ENCODE data around the gene TRIM17. TPM values are rescaled to one million over a fixed set of nuclear protein-coding genes. Genes with fewer than 3 reads are reported as not detected.

TRIM17 gene
- total and polyA plus RNA-seq, 2 of the 8 experiments (the other 6 are each of a cell fraction or from before 2014, with no cell fraction given): 1.1 to 2.2 TPM

DNA sequence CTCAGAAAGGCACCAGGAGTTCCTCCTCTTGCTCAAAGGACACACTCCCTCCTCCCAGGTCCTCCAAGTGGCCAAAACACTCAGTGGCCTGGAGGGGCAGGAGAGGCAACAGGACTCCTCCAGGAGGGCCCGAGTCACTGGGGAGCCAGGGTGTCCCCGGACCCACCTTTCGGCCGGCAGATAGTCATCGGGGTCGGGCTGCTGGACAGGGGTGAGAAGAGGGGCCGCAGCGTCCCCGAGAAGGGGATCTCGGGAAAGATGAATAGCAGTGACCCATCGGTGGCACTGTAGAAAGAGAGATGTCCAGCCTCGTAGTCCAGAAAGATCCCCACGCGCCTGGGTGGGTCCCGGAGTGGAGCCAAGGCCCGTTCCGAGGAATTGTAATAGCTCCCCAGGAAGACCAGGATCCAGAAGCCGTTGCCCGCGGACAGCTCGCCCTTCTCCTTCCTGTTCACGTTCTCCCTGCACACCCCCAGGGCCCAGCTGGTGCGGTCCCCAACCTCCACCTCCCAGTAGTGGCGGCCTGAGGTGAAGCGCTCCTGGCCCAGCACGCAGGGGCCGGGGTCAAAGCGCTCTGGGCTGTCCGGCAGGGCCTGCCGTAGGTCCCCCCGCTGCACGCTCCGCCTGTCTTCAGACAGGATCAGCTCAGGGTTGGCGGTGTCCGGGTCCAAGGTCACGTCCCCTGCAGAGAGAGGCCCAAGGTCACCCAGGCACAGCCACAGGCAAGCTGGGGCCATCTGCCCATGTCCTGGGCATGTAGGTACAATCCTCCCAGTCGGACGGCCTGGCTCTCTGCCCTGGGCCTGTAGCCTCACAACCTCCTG, 21.9 kb downstream of the TRIM17 start:
- no peak overlapping the region for H3K4me2 ChIP-seq (ENCODE audit: insufficient read depth in 1 of 2, low read depth in 2 of 2, low read length in 2 of 2)
- H3K14ac ChIP-seq (ENCODE audit: insufficient read length): no peak overlapping the region
- no peak overlapping the region for H3K18ac ChIP-seq (ENCODE audit: extremely low read depth, low read length)
- no peak overlapping the region for H2BK5ac ChIP-seq (ENCODE audit: low read depth, low read length)
- no peaks in the 10 kb centered on the region for H3K23me2 ChIP-seq (ENCODE audit: low read depth, low read length)
- H3K79me1 ChIP-seq (ENCODE audit: low read depth, low read length): peaks cover 2% of the 10 kb centered on the region; the same call in 1 of the 2 replicates
- H3K27me3 ChIP-seq (replicated peaks in 1 of 4; ENCODE audit: control insufficient read depth in 3 of 4, extremely low read depth in 1 of 4, insufficient read depth in 3 of 4, low read length in 3 of 4): no peaks in the 10 kb centered on the region
- no peak overlapping the region for H2BK20ac ChIP-seq (ENCODE audit: low read length)
- H2BK12ac ChIP-seq (ENCODE audit: low read depth, low read length): no peak overlapping the region
- H3K56ac ChIP-seq (replicated peaks; ENCODE audit: insufficient read length, low read depth, low read length): no peak overlapping the region
- no peak overlapping the region for H4K8ac ChIP-seq (ENCODE audit: extremely low read depth, insufficient read depth, low read length)
- ChIA-PET CTCF (ENCODE audit: partially characterized antibody) (interaction anchor here (0.7 to 3.4 kb wide), 7 partner anchors 10 to 435 kb away, joined by 3 to 21 read pairs (median 3); no protein-coding TSS in a partner anchor), POLR2A (ENCODE audit: partially characterized antibody) (interaction anchor here (0.7 to 5.8 kb wide), 7 partner anchors 7 to 68 kb away, joined by 3 to 31 read pairs (median 3); partner anchors contain the start of gene TRIM11)
- FAIRE-seq (no peak), DNase-seq (ENCODE audit: low read depth in 1 of 2, low spot score in 2 of 2) (no peak)
- no peak overlapping the region for H2AFZ ChIP-seq (ENCODE audit: low read length)
- H3K4me1 ChIP-seq (replicated peaks in 1 of 4; ENCODE audit: control insufficient read depth in 3 of 4, insufficient read depth in 4 of 4, low read length in 3 of 4): no peaks in the 10 kb centered on the region
- no peak overlapping the region for H3K4ac ChIP-seq (replicated peaks; ENCODE audit: insufficient read length, low read depth, low read length)
- H2AK5ac ChIP-seq (ENCODE audit: low read depth, low read length): no peak overlapping the region
- no peak overlapping the region for H3K27ac ChIP-seq (ENCODE audit: low read depth, low read length)
- peaks cover 14 to 27% of the 10 kb centered on the region in 2 experiments for H4K20me1 ChIP-seq (replicated peaks in 1 of 2; ENCODE audit: control insufficient read depth in 1 of 2, insufficient read depth in 2 of 2, low read length in 2 of 2)
- peaks cover 8 to 49% (median 23%) of the 10 kb centered on the region in 4 experiments; a peak in 7 of 8 replicates for H3K36me3 ChIP-seq (ENCODE audit: control insufficient read depth in 2 of 4, insufficient read depth in 4 of 4, low read length in 3 of 4)
- WGBS, 2 experiments (ENCODE audit: extremely low coverage in 1 of 2, insufficient coverage in 1 of 2, insufficient read length in 1 of 2, insufficient replicate concordance in 2 of 2, low coverage in 1 of 2, low lambda C conversion rate in 2 of 2, missing lambda C conversion rate in 1 of 2): 94% methylated on average over 24 of the region's 38 CpGs; no CpG with 5 or more reads in 1 of the 2 experiments
- no peak overlapping the region for H3K9ac ChIP-seq (replicated peaks in 1 of 4; ENCODE audit: extremely low read depth in 1 of 4, low read depth in 3 of 4, low read length in 3 of 4)
- H3K79me2 ChIP-seq (ENCODE audit: control insufficient read depth in 1 of 2, insufficient read depth in 2 of 2, low read length in 2 of 2): no peaks in the 10 kb centered on the region
- no peak overlapping the region for H3K4me3 ChIP-seq (ENCODE audit: extremely low read depth in 1 of 4, insufficient read depth in 2 of 4, low read depth in 3 of 4, low read length in 4 of 4)
- H4K91ac ChIP-seq (replicated peaks; ENCODE audit: insufficient read length, low read length): no peak overlapping the region
- no peaks in the 10 kb centered on the region for H3K9me3 ChIP-seq (ENCODE audit: insufficient read depth in 2 of 2, low read depth in 1 of 2, low read length in 1 of 2)
- no peak overlapping the region for H2BK15ac ChIP-seq (ENCODE audit: low read length)
- H4K5ac ChIP-seq (ENCODE audit: insufficient read length, low read depth, low read length): no peak overlapping the region
- no peak overlapping the region for H2BK120ac ChIP-seq (replicated peaks; ENCODE audit: low read depth, low read length)
- no peak overlapping the region for H3K23ac ChIP-seq (ENCODE audit: insufficient read length)
- TF ChIP-seq JUND (IDR thresholded peaks at IDR 0.05; ENCODE audit: low read length) (no peak), POLR2A (IDR thresholded peaks at IDR 0.05; ENCODE audit: control extremely low read depth in 1 of 2, low read depth in 2 of 2, low read length in 2 of 2) (no peak), MAFK (IDR thresholded peaks at IDR 0.05; ENCODE audit: low read depth, low read length) (no peak), ATF3 (IDR thresholded peaks at IDR 0.05; ENCODE audit: insufficient read depth, low read depth, low read length) (no peak), HDAC2 (IDR thresholded peaks at IDR 0.05; ENCODE audit: borderline replicate concordance in 1 of 2, low read depth in 2 of 2, low read length in 2 of 2) (no peak), RBBP5 (IDR thresholded peaks at IDR 0.05; ENCODE audit: borderline replicate concordance, low read depth, low read length) (no peak), BRCA1 (IDR thresholded peaks at IDR 0.05; ENCODE audit: low read depth, low read length) (no peak), ZNF274 (IDR thresholded peaks at IDR 0.05; ENCODE audit: borderline replicate concordance, extremely low read depth, low read length) (no peak), CHD1 (IDR thresholded peaks at IDR 0.05; ENCODE audit: low read depth, low read length) (no peak), PHF8 (conservative IDR thresholded peaks at IDR 0.05; ENCODE audit: low read depth, low read length) (no peak), CHD2 (IDR thresholded peaks at IDR 0.05; ENCODE audit: low read length) (no peak), JUN (IDR thresholded peaks at IDR 0.05; ENCODE audit: low read depth, low read length) (no peak)
